Measurements from ENCODE around the gene TANC1.

Gene TANC1

DNA sequence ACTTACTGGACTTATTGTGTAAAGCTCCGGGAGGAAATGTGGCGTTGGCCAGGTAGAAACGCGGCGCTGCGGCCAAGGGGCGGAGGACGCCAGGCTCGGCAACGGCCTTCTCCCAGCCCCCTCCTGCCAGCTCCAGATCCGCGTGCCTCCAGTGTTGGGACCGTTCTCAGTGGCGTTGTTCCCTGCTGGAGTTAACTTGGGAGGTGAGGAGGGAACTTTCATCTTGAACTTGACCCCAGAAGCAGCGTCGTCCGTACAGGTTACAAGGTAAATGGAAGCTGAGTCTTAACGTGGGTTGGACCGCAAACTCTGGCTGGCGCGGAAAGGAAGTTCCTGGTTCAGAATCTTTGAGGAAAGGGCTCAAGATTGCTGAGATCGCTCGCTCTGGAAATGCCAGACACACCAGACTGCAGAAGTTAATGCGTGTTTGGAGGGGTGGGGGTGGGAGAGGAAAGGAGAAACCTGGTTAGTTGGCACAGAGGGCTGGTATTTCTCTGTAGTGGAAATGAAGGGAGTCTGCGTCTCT, 1.3 kb downstream of the TANC1 start:
- TF ChIP-seq TAF1 (IDR thresholded peaks at IDR 0.05; ENCODE audit: borderline replicate concordance, insufficient read depth, low read length) = no peak
- TF ChIP-seq POLR2AphosphoS5 (IDR thresholded peaks at IDR 0.05; ENCODE audit: low read depth, low read length) = 0 out of 2 replicates have a peak, but pooled peaks have one; percentile 12
- TF ChIP-seq FOXP2 (optimal IDR thresholded peaks at IDR 0.05; ENCODE audit: borderline replicate concordance, extremely low read depth, extremely low read length, insufficient read depth) = peak; percentile 26
- peak; percentile 71; the same call in 1 of the 2 replicates for TF ChIP-seq SIN3A (IDR thresholded peaks at IDR 0.05; ENCODE audit: borderline replicate concordance, insufficient read depth, low read length)

DNA sequence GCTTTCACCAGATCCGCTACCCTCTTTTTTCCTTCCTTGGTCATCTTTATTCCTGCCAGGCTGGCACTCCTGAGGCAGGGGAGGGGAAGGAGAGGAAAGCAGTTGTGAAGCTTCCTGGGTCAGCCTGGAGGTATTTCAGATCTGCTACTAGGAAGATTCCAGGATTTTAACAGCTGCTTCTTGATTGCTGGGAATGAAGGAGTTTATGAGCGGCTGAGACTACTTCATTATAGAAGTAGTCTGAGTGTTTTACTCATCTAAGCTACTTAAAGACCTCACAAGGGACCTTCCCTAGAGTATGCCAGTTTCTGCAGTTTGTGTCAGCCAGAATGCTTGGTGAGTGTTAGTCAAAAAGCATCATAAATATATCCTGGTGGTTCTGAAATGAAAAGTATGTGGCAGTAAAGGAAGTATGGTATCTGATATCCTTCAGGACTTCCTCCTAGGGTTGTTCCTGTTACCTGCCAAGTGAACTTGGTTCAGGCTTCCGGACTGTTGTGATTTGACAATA, 1.9 kb downstream of the TANC1 start:
- TF ChIP-seq TAF1 (IDR thresholded peaks at IDR 0.05; ENCODE audit: borderline replicate concordance, insufficient read depth, low read length) = no peak
- TF ChIP-seq, protein P1, sequence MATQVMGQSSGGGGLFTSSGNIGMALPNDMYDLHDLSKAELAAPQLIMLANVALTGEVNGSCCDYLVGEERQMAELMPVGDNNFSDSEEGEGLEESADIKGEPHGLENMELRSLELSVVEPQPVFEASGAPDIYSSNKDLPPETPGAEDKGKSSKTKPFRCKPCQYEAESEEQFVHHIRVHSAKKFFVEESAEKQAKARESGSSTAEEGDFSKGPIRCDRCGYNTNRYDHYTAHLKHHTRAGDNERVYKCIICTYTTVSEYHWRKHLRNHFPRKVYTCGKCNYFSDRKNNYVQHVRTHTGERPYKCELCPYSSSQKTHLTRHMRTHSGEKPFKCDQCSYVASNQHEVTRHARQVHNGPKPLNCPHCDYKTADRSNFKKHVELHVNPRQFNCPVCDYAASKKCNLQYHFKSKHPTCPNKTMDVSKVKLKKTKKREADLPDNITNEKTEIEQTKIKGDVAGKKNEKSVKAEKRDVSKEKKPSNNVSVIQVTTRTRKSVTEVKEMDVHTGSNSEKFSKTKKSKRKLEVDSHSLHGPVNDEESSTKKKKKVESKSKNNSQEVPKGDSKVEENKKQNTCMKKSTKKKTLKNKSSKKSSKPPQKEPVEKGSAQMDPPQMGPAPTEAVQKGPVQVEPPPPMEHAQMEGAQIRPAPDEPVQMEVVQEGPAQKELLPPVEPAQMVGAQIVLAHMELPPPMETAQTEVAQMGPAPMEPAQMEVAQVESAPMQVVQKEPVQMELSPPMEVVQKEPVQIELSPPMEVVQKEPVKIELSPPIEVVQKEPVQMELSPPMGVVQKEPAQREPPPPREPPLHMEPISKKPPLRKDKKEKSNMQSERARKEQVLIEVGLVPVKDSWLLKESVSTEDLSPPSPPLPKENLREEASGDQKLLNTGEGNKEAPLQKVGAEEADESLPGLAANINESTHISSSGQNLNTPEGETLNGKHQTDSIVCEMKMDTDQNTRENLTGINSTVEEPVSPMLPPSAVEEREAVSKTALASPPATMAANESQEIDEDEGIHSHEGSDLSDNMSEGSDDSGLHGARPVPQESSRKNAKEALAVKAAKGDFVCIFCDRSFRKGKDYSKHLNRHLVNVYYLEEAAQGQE (IDR thresholded peaks at IDR 0.05; ENCODE audit: insufficient read depth in 1 of 2, low read depth in 2 of 2, low read length in 2 of 2) = 0 out of 4 replicates have a peak, but pooled peaks of 1 of the 2 experiments have one; percentile 28
- TF ChIP-seq FOXP2 (optimal IDR thresholded peaks at IDR 0.05; ENCODE audit: borderline replicate concordance, extremely low read depth, extremely low read length, insufficient read depth) = no peak
- no peak for TF ChIP-seq POLR2AphosphoS5 (IDR thresholded peaks at IDR 0.05; ENCODE audit: low read depth, low read length)
- peak; percentile 41; the same call in 1 of the 2 replicates for TF ChIP-seq SIN3A (IDR thresholded peaks at IDR 0.05; ENCODE audit: borderline replicate concordance, insufficient read depth, low read length)

DNA sequence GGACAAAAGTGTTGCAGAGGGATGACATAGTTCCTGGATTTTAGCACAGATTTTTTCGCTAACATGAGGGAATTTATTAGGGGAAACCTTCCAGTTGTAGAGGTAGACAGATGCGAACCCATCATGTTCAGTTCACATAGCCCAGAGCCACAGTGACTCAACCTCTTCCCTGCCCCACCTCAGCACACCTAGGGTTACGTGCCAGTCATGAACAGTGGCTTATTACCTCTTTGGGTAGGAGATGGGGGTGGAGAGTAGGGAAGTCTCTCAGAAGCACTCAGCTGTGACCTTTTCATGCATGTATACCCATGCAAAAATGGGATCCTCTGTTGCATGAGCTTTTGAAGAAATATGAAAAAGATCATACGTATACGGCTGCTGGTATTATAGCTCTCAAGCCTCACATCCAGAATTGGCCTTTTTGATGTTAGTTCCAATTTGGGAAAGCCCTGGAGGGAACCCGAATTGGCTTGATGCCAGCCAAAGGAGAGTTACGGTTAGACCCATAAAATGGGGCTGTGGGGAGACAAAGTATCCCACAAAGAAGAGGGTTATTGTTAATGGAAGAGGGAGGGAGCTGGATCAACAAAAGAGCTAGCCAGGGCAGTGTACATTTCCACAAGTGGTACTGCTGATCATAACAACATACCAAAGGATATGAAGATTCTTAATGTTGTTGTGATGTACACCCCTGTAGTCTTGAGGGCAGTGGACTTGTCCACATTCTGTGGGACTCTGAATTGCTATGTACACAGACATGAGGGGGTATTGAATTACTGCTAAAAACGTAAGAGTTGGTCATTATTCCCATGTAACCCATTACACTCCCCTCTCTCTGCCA, 4.9 kb downstream of the TANC1 start:
- TF ChIP-seq FOXP2 (optimal IDR thresholded peaks at IDR 0.05; ENCODE audit: borderline replicate concordance, extremely low read depth, extremely low read length, insufficient read depth) (no peak), SIN3A (IDR thresholded peaks at IDR 0.05; ENCODE audit: borderline replicate concordance, insufficient read depth, low read length) (no peak), POLR2AphosphoS5 (IDR thresholded peaks at IDR 0.05; ENCODE audit: low read depth, low read length) (no peak; the same call in 1 of the 2 replicates), TAF1 (IDR thresholded peaks at IDR 0.05; ENCODE audit: borderline replicate concordance, insufficient read depth, low read length) (no peak)
- TF ChIP-seq, protein P1 (IDR thresholded peaks at IDR 0.05; ENCODE audit: insufficient read depth in 1 of 2, low read depth in 2 of 2, low read length in 2 of 2) = no peak

DNA sequence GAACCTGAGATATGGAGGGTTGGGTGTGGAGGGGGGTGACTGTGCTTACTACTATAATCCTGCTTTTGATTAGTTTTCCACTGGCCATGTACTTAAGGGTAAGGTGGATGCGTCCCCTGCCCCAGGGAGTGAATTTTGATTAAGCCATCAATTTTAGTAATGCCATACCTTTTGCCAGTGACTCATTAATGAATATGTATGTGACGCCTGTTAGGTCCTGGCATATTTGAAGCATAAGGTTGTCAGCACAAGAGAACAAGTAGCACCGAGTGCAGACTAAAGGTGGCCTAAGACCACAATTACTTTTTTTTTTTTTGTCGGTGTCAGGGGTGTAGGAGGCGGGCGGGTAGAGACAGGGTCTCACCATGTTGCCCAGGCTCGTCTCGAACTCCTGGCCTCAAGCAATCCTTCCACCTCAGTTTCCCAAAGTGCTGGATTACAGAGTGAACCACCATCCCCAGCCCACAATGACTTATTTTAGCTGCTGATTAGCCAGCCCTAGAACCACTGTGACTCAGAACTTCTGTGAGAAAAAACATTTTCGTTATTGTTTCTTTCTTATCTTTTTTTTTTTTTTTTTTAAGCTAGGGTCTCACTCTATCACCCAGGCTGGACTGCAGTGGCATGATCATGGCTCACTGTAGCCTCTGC, 7.0 kb downstream of the TANC1 start:
- TF ChIP-seq TAF1 (IDR thresholded peaks at IDR 0.05; ENCODE audit: borderline replicate concordance, insufficient read depth, low read length) (no peak), FOXP2 (optimal IDR thresholded peaks at IDR 0.05; ENCODE audit: borderline replicate concordance, extremely low read depth, extremely low read length, insufficient read depth) (no peak), SIN3A (IDR thresholded peaks at IDR 0.05; ENCODE audit: borderline replicate concordance, insufficient read depth, low read length) (no peak), POLR2AphosphoS5 (IDR thresholded peaks at IDR 0.05; ENCODE audit: low read depth, low read length) (no peak)
- TF ChIP-seq, protein P1 (IDR thresholded peaks at IDR 0.05; ENCODE audit: insufficient read depth in 1 of 2, low read depth in 2 of 2, low read length in 2 of 2) = no peak

DNA sequence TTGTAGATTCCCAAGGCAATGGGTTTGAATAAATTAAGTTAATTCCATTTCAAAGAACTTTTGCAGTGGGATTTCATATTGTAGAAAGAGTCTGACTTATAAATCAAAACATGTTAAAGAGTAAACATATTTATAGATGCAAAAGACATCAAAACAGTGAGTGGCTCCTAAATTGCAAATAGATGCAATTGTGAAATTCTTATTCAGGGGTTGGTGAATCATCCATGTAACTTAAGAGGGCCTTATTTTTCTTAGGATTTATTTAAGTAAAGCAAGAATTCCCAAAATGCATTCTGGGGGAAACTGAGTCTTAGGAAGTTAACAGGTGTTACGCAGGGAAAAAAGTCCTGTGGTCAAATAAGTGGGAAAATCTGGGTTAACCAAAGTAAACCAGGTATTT, 11.3 kb downstream of the TANC1 start:
- TF ChIP-seq FOXP2 (optimal IDR thresholded peaks at IDR 0.05; ENCODE audit: borderline replicate concordance, extremely low read depth, extremely low read length, insufficient read depth) (no peak), TAF1 (IDR thresholded peaks at IDR 0.05; ENCODE audit: borderline replicate concordance, insufficient read depth, low read length) (no peak)
- TF ChIP-seq, protein P1 (IDR thresholded peaks at IDR 0.05; ENCODE audit: insufficient read depth in 1 of 2, low read depth in 2 of 2, low read length in 2 of 2) = no peak

Measured in PFSK-1 (cell line).